KOPT-K1 (cell line): ENCODE measurements around the gene RHO.
A peak's percentile ranks its signal among the peaks of the same experiment; 100 is the strongest.

Source experiments
- H3K27ac ChIP-seq: fragments of 200-600 bp; sonication (generic); 2 replicates; pipeline ENCODE4 v1.5.1; 2016; ENCODE audit warnings: antibody characterized with exemption, mild to moderate bottlenecking, low read depth, low read length; ENCODE audit not compliant: poor library complexity, severe bottlenecking
- H3K36me3 ChIP-seq: fragments of 200-600 bp; sonication (generic); 2 replicates; pipeline ENCODE4 v1.5.1; 2017; ENCODE audit warnings: antibody characterized with exemption, mild to moderate bottlenecking, low read length, moderate library complexity; ENCODE audit not compliant: insufficient read depth
- H3K9me3 ChIP-seq: fragments of 200-600 bp; sonication (generic); 2 replicates; pipeline ENCODE4 v1.5.1; 2017; ENCODE audit warnings: antibody characterized with exemption, low read length, mild to moderate bottlenecking; ENCODE audit not compliant: insufficient read depth, poor library complexity, severe bottlenecking

The RHO gene

GRCh38 chr3:129563332-129563731 is 34.9 kb downstream of the RHO start:
- Histone ChIP-seq H3K27ac (no peak overlapping the region), H3K9me3 (no peaks in the 10 kb centered on the region), H3K36me3 (no peaks in the 10 kb centered on the region)

- Histone ChIP-seq H3K27ac (no peak overlapping the region), H3K9me3 (no peaks in the 10 kb centered on the region), H3K36me3 (no peaks in the 10 kb centered on the region)
Measured at GRCh38 chr3:129563850-129564535, 35.6 kb downstream of the RHO start.

- H3K36me3 ChIP-seq = no peaks in the 10 kb centered on the region
- H3K27ac ChIP-seq = no peak overlapping the region
Measured at GRCh38 chr3:129564981-129565644, 36.7 kb downstream of the RHO start.

GRCh38 chr3:129565902-129566301 is 37.5 kb downstream of the RHO start:
- Histone ChIP-seq H3K9me3 (no peaks in the 10 kb centered on the region), H3K27ac (no peak overlapping the region), H3K36me3 (no peaks in the 10 kb centered on the region)

More at GRCh38 chr3:129564981-129565644, 36.7 kb downstream of the RHO start:
- H3K9me3 ChIP-seq = no peaks in the 10 kb centered on the region

GRCh38 chr3:129567176-129567705 is 38.8 kb downstream of the RHO start:
- Histone ChIP-seq H3K36me3 (no peaks in the 10 kb centered on the region), H3K27ac (no peak overlapping the region)

GRCh38 chr3:129567939-129568338 is 39.5 kb downstream of the RHO start:
- Histone ChIP-seq H3K27ac (no peak overlapping the region), H3K9me3 (no peaks in the 10 kb centered on the region), H3K36me3 (no peaks in the 10 kb centered on the region)

More at GRCh38 chr3:129567176-129567705, 38.8 kb downstream of the RHO start:
- H3K9me3 ChIP-seq = no peaks in the 10 kb centered on the region

- Histone ChIP-seq H3K27ac (no peak overlapping the region), H3K36me3 (no peaks in the 10 kb centered on the region), H3K9me3 (no peaks in the 10 kb centered on the region)
Measured at GRCh38 chr3:129569856-129570255, 41.4 kb downstream of the RHO start.

GRCh38 chr3:129571605-129572547 is 43.4 kb downstream of the RHO start:
- Histone ChIP-seq H3K36me3 (no peaks in the 10 kb centered on the region), H3K9me3 (no peaks in the 10 kb centered on the region), H3K27ac (no peak overlapping the region)

- no peaks in the 10 kb centered on the region for H3K36me3 ChIP-seq
- H3K9me3 ChIP-seq = no peaks in the 10 kb centered on the region
- H3K27ac ChIP-seq = no peak overlapping the region
Measured at GRCh38 chr3:129572603-129573002, 44.2 kb downstream of the RHO start.

- Histone ChIP-seq H3K9me3 (no peaks in the 10 kb centered on the region), H3K36me3 (no peaks in the 10 kb centered on the region), H3K27ac (no peak overlapping the region)
Measured at GRCh38 chr3:129573493-129573892, 45.1 kb downstream of the RHO start.

- Histone ChIP-seq H3K9me3 (no peaks in the 10 kb centered on the region), H3K36me3 (no peaks in the 10 kb centered on the region), H3K27ac (no peak overlapping the region)
Measured at GRCh38 chr3:129574206-129574605, 45.8 kb downstream of the RHO start.

- Histone ChIP-seq H3K9me3 (no peaks in the 10 kb centered on the region), H3K27ac (peak overlapping the region; percentile 80), H3K36me3 (no peaks in the 10 kb centered on the region)
Measured at GRCh38 chr3:129575233-129575996, 47.0 kb downstream of the RHO start.

- H3K9me3 ChIP-seq = no peaks in the 10 kb centered on the region
- peak overlapping the region; percentile 80 for H3K27ac ChIP-seq
- no peaks in the 10 kb centered on the region for H3K36me3 ChIP-seq
Measured at GRCh38 chr3:129575997-129576384, 47.6 kb downstream of the RHO start.

GRCh38 chr3:129576514-129577352 is 48.3 kb downstream of the RHO start:
- Histone ChIP-seq H3K36me3 (no peaks in the 10 kb centered on the region), H3K9me3 (no peaks in the 10 kb centered on the region), H3K27ac (peak overlapping the region; percentile 80)
